ENCODE results near the gene RBKS.

- TF ChIP-seq POLR2A (IDR thresholded peaks at IDR 0.05; ENCODE audit: insufficient read depth in 1 of 2, low read depth in 2 of 2, low read length in 2 of 2) (no peak), POLR2AphosphoS5 (IDR thresholded peaks at IDR 0.05; ENCODE audit: low read depth, low read length) (no peak), CTCF (CRISPR knock-in tag; IDR thresholded peaks at IDR 0.05) (no peak), FOXK1 (CRISPR knock-in tag; IDR thresholded peaks at IDR 0.05; ENCODE audit: borderline replicate concordance, low read depth) (no peak), ZNF513 (CRISPR knock-in tag; conservative IDR thresholded peaks at IDR 0.05) (no peak), RELA (CRISPR knock-in tag; IDR thresholded peaks at IDR 0.05) (no peak), DNMT1 (CRISPR knock-in tag; IDR thresholded peaks at IDR 0.05) (no peak), ZNF460 (CRISPR knock-in tag; IDR thresholded peaks at IDR 0.05; ENCODE audit: borderline replicate concordance) (no peak)
These were observed 86.0 kb downstream of the RBKS start for GRCh38 chr2:27804146-27804545.

All from HepG2 (cell line).